HepG2 (cell line): Measurements from ENCODE around the gene SMYD1. TPM values are rescaled to one million over a fixed set of nuclear protein-coding genes. Genes with fewer than 3 reads are reported as not detected.

Experiments
- ATAC-seq: fragments of 200-7000 bp; cut with Tn5 transposase; 3 replicates; pipeline ENCODE4 v1.9.1; 2020; ENCODE audit warnings: mild to moderate bottlenecking, moderate library complexity
- BruUV-seq: library from RNA; stranded (reverse); fragments of 400-500 nt; replicated peaks from 2 replicates; lab custom pipeline; 2021; lab: Mats Ljungman, UMichigan
- CTCF ChIA-PET: fragments of 300-600 bp; formaldehyde crosslinking; extraction: SDS; loops from one replicate; lab custom pipeline; 2021; ENCODE audit warnings: low total read pairs, inconsistent platforms, low intra/inter-chr PET ratio; lab: Yijun Ruan, JAX
- POLR2A ChIA-PET: fragments of 350-600 bp; sonication (Branson Sonifier 250); formaldehyde crosslinking; loops from one replicate; lab custom pipeline; 2020; ENCODE audit warnings: antibody characterized with exemption, inconsistent platforms; lab: Yijun Ruan, JAX
- DNase-seq: peaks from one replicate; pipeline ENCODE4 v3.0.0-alpha.2; 2015; ENCODE audit warnings: low spot score
- FAIRE-seq: peaks from 3 replicates; lab custom pipeline; 2011; peaks lifted over from hg19 to GRCh38; lab: Jason Lieb, UNC
- H2AFZ ChIP-seq: one replicate; pipeline ENCODE4 v1.6.1; 2011; ENCODE audit warnings: low read length, inconsistent platforms
- H3K27ac ChIP-seq: fragments of 300-600 bp; 3 replicates; pipeline ENCODE4 v1.8.0; 2011; ENCODE audit warnings: mixed run types, mild to moderate bottlenecking, mixed read lengths, low read length, inconsistent platforms; ENCODE audit not compliant: insufficient read depth; ENCODE audit errors: extremely low read length
- H3K27me3 ChIP-seq, 2 experiments: fragments of 200-600 bp in 1 of 2; 2 replicates in 1 of 2; 3 replicates in 1 of 2; pipeline versions ENCODE4 v1.6.0 to v1.8.0; 2011; ENCODE audit warnings: low read length in 2 of 2, mild to moderate bottlenecking in 2 of 2, moderate library complexity in 2 of 2, inconsistent platforms in 1 of 2; ENCODE audit not compliant: insufficient read depth in 2 of 2, control insufficient read depth in 1 of 2
- H3K36me3 ChIP-seq, 2 experiments: fragments of 200-600 bp in 1 of 2; replicated peaks in 1 of 2; 2 replicates in 1 of 2; 3 replicates in 1 of 2; pipeline versions ENCODE4 v1.5.1 to v1.8.0; 2011; ENCODE audit warnings: low read length in 2 of 2, inconsistent platforms in 1 of 2; ENCODE audit not compliant: insufficient read depth in 2 of 2, control insufficient read depth in 1 of 2
- H3K4me1 ChIP-seq: 2 replicates; pipeline ENCODE4 v1.5.1; 2012; ENCODE audit warnings: low read length, inconsistent platforms; ENCODE audit not compliant: insufficient read depth
- H3K4me2 ChIP-seq: 2 replicates; pipeline ENCODE4 v1.6.0; 2011; ENCODE audit warnings: low read depth, low read length, inconsistent platforms
- H3K4me3 ChIP-seq, 3 experiments: fragments of 200-600 bp in 1 of 3; sonication (generic), shearing (Covaris generic) in 1 of 3; replicated peaks in 1 of 3; 2 replicates each; pipeline ENCODE4 v1.5.1; 2011 to 2016; ENCODE audit warnings: low read length in 3 of 3, inconsistent platforms in 2 of 3, low read depth in 2 of 3, mild to moderate bottlenecking in 2 of 3, control low read depth in 1 of 3, mixed read lengths in 1 of 3; ENCODE audit not compliant: insufficient read depth in 1 of 3
- H3K79me2 ChIP-seq: one replicate; pipeline ENCODE4 v1.6.1; 2011; ENCODE audit warnings: low read length, inconsistent platforms; ENCODE audit not compliant: insufficient read depth
- H3K9ac ChIP-seq: 2 replicates; pipeline ENCODE4 v1.6.0; 2011; ENCODE audit warnings: mild to moderate bottlenecking, low read depth, low read length, inconsistent platforms; ENCODE audit not compliant: insufficient read depth
- H3K9me3 ChIP-seq: 2 replicates; pipeline ENCODE4 v1.5.1; 2012; ENCODE audit warnings: mild to moderate bottlenecking, low read length
- H4K20me1 ChIP-seq: 2 replicates; pipeline ENCODE4 v1.6.0; 2011; ENCODE audit warnings: inconsistent platforms, mild to moderate bottlenecking, low read length, moderate library complexity; ENCODE audit not compliant: insufficient read depth
- CREB1 ChIP-seq, 2 experiments: fragments of 450-650 bp in 1 of 2; IDR thresholded peaks; 2 replicates each; pipeline ENCODE4 v1.6.1; 2016 to 2017; ENCODE audit warnings: control low read depth in 1 of 2, mild to moderate bottlenecking in 1 of 2, missing compliant biosample characterization in 1 of 2, missing genetic modification characterization in 1 of 2
- FOXM1 ChIP-seq: sonication (generic); formaldehyde crosslinking; IDR thresholded peaks from 2 replicates; pipeline ENCODE4 v1.5.0; 2020; ENCODE audit warnings: missing genetic modification reagents
- NFATC3 ChIP-seq: sonication (generic); formaldehyde crosslinking; IDR thresholded peaks from 2 replicates; pipeline ENCODE4 v1.5.1; 2020; ENCODE audit warnings: mild to moderate bottlenecking, missing genetic modification reagents
- PAXIP1 ChIP-seq: sonication (generic); formaldehyde crosslinking; conservative IDR thresholded peaks from 2 replicates; pipeline ENCODE4 v1.4.0; 2020; ENCODE audit warnings: mild to moderate bottlenecking, missing genetic modification reagents, moderate library complexity
- SRSF1 ChIP-seq: fragments of 200-400 bp; formaldehyde crosslinking; optimal IDR thresholded peaks from 2 replicates; pipeline ENCODE3; 2017; ENCODE audit warnings: mild to moderate bottlenecking, low read depth, low read length, moderate library complexity
- SSRP1 ChIP-seq: IDR thresholded peaks from 2 replicates; pipeline ENCODE4 v1.6.1; 2016; ENCODE audit warnings: control low read depth
- ZNF383 ChIP-seq: sonication (generic); formaldehyde crosslinking; IDR thresholded peaks from 2 replicates; pipeline ENCODE4 v1.4.0; 2020; ENCODE audit warnings: missing genetic modification reagents, mild to moderate bottlenecking, borderline replicate concordance
- ZNF546 ChIP-seq: sonication (generic); formaldehyde crosslinking; conservative IDR thresholded peaks from 2 replicates; pipeline ENCODE4 v1.8.1; 2023; ENCODE audit warnings: mild to moderate bottlenecking, missing genetic modification reagents
- WGBS: methylation state at CpG from one replicate; pipeline ENCODE4 v1.1.6; 2017; ENCODE audit warnings: low lambda C conversion rate; 5-methylcytosine and 5-hydroxymethylcytosine counted together
- in situ Hi-C: cut with HindIII; loops from 2 replicates; pipeline ENCODE4 v1.10.0; 2017; ENCODE audit warnings: low pct_unique_long_range_greater_than_20kb; ENCODE audit not compliant: extremely low pct_ligation_motif_present
- intact Hi-C: fragments of 100-400 bp; cut with micrococcal nuclease; formaldehyde crosslinking; loops from one replicate; pipeline ENCODE4 v1.10.0; 2022; ENCODE audit not compliant: unreplicated experiment
- polyA plus RNA-seq, 8 experiments: library from polyadenylated mRNA; depleted of rRNA in 3 of 8; stranded (reverse) in 7 of 8; unstranded in 1 of 8; fragments of >200 nt; fragmentation: Illumina TruSeq in 4 of 8; extraction: Trizol in 4 of 8; gene quantifications; 2 replicates each; pipeline versions ENCODE4 v1.2.1 to v1.2.3, GENCODE V29; 2011 to 2016; ENCODE audit warnings: low read depth in 4 of 8, missing spikeins in 1 of 8, mixed read lengths in 1 of 8; ENCODE audit not compliant: insufficient read depth in 1 of 8
- total RNA-seq, 5 experiments: library from RNA; depleted of rRNA; stranded (reverse); fragments of >200 nt; fragmentation: Illumina TruSeq; extraction: Trizol; gene quantifications; 2 replicates each; pipeline ENCODE4 v1.2.3, GENCODE V29; 2016; ENCODE audit warnings: low read depth in 1 of 5

SMYD1 gene
- total and polyA plus RNA-seq, 2 of the 13 experiments (the other 11 are each of a cell fraction or from before 2014, with no cell fraction given), result not detected

DNA sequence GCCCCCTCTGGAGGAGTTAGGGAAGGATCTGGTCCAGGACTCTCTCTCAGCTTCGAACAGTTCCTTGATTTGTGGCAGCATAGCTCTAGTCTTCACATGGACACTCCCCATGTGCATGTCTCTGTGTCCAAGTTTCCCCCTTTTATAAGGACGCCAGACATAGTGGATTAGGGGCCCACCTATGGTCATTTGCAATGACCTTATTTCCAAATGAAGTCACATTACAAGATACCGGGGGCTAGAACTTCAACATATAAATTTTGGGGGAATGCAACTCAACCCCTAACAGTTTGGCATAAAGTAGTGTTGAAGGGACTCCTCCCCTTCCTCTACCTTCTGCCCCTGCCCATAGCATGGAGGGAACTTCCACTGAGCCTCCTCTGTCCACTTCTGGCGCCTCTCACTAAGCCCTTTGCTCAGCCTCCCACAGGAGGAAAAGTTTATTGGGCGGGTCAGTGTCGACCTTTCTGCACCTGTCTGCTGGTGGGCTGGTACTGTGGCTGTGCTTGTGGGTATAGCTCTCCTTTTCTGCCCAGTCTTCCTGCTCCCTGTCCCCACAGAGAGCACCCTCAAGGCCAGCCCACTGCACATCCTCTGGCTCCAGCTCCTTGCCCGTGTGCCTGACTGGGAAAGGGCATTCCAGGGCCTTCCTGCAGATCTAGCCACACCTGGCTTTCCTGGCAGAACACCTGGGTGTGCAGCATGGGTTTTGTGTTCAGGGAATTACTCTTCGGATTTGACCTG lies 54.7 kb downstream of the SMYD1 start (continued):
- no peak for TF ChIP-seq CREB1 (IDR thresholded peaks at IDR 0.05)
- no peak for TF ChIP-seq CREB1 (CRISPR knock-in tag; IDR thresholded peaks at IDR 0.05)
- 0 out of 2 replicates have a peak, but pooled peaks have one; percentile 63 for TF ChIP-seq ZNF383 (CRISPR knock-in tag)
- TF ChIP-seq PAXIP1 (CRISPR knock-in tag), result 0 out of 2 replicates have a peak, but pooled peaks have one; percentile 20

- no TSS peak for BruUV-seq
- Histone ChIP-seq H3K4me2 (peak overlapping the region; percentile 90; the same call in 1 of the 2 replicates), H3K4me3 (no peak overlapping the region), H3K9me3 (no peaks in the 10 kb centered on the region), H4K20me1 (peaks cover 45% of the 10 kb centered on the region), H3K27me3 (peaks cover 0 to 4% of the 10 kb centered on the region in 2 experiments; a peak in 1 of 5 replicates), H3K4me1 (peaks cover 43% of the 10 kb centered on the region), H3K9ac (no peak overlapping the region), H3K79me2 (peaks cover 28% of the 10 kb centered on the region), H2AFZ (no peak overlapping the region), H3K27ac (no peak overlapping the region), H3K36me3 (peaks cover 11 to 14% of the 10 kb centered on the region in 2 experiments; a peak in 4 of 5 replicates)
- DNase-seq, result no peak
- ATAC-seq, result no peak
- WGBS, result 76% methylated on average over 5 of the region's 5 CpGs
- CTCF ChIA-PET, result no interaction called here
- POLR2A ChIA-PET, result interaction anchor here (0.6 to 0.9 kb wide), 2 partner anchors 49 to 108 kb away, joined by 3 to 5 read pairs; partner anchors contain the start of gene RNU2-63P
- in situ Hi-C loops (no loop called here), intact Hi-C loops (loop anchor here (2.0 kb wide), 2 partner anchors 15 to 55 kb away; no protein-coding TSS in a partner anchor)
- no peak for FAIRE-seq
- TF ChIP-seq SSRP1 (CRISPR knock-in tag) (peak; percentile 38; the same call in 1 of the 2 replicates), SRSF1 (no peak), NFATC3 (no peak), ZNF546 (no peak), FOXM1 (CRISPR knock-in tag) (no peak)
Observed at GRCh38 chr2:88123164-88123974, 55.7 kb downstream of the SMYD1 start.
